Panc1 (cell line): ENCODE results near the gene LRP1B. TPM values are rescaled to one million over a fixed set of nuclear protein-coding genes. Genes with fewer than 3 reads are reported as not detected.

Experiments used
- ATAC-seq: fragments of 200-7000 bp; cut with Tn5 transposase; 2 replicates; pipeline ENCODE4 v1.9.1; 2020; ENCODE audit warnings: mild to moderate bottlenecking, moderate library complexity
- BruUV-seq: library from RNA; stranded (reverse); fragments of 400-500 nt; replicated peaks from 2 replicates; lab custom pipeline; 2021; lab: Mats Ljungman, UMichigan
- CTCF ChIA-PET: fragments of 300-600 bp; sonication (Branson Sonifier 250); formaldehyde crosslinking; loops from one replicate; lab custom pipeline; 2022; ENCODE audit warnings: antibody characterized with exemption; lab: Charles Lee
- POLR2A ChIA-PET: fragments of 300-600 bp; sonication (Branson Sonifier 250); formaldehyde crosslinking; loops from one replicate; lab custom pipeline; 2022; ENCODE audit warnings: antibody characterized with exemption; lab: Charles Lee
- DNase-seq: peaks from one replicate; pipeline ENCODE4 v3.0.0-alpha.2; 2010; ENCODE audit warnings: low read depth, low spot score
- H3K27ac ChIP-seq: 2 replicates; pipeline ENCODE4 v1.5.1; 2011; ENCODE audit warnings: mild to moderate bottlenecking, low read length, inconsistent platforms
- H3K27me3 ChIP-seq: fragments of 200-500 bp; sonication (Bioruptor generic); 2 replicates; pipeline ENCODE4 v1.6.0; 2014; ENCODE audit warnings: low read length, inconsistent platforms; ENCODE audit not compliant: control insufficient read depth, insufficient read depth
- H3K36me3 ChIP-seq: fragments of 200-500 bp; sonication (Bioruptor generic); 2 replicates; pipeline ENCODE4 v1.5.1; 2014; ENCODE audit warnings: inconsistent platforms, mild to moderate bottlenecking, low read length, moderate library complexity; ENCODE audit not compliant: control insufficient read depth, insufficient read depth
- H3K4me1 ChIP-seq: 2 replicates; pipeline ENCODE4 v1.5.1; 2011; ENCODE audit warnings: inconsistent platforms, mild to moderate bottlenecking, low read length, moderate library complexity; ENCODE audit not compliant: control insufficient read depth, insufficient read depth
- H3K4me3 ChIP-seq, 2 experiments: 2 replicates each; pipeline ENCODE4 v1.5.1; 2011 to 2012; ENCODE audit warnings: low read depth in 2 of 2, low read length in 2 of 2, mild to moderate bottlenecking in 2 of 2, inconsistent platforms in 1 of 2, moderate library complexity in 1 of 2
- H3K9me3 ChIP-seq: fragments of 200-500 bp; sonication (Bioruptor generic); 2 replicates; pipeline ENCODE4 v1.5.1; 2014; ENCODE audit warnings: low read depth, mild to moderate bottlenecking, inconsistent platforms, low read length, moderate library complexity; ENCODE audit not compliant: control insufficient read depth, insufficient read depth
- CTCF ChIP-seq: fragments of 450-650 bp; IDR thresholded peaks from 2 replicates; pipeline ENCODE4 v1.5.1; 2017; ENCODE audit warnings: mild to moderate bottlenecking
- POLR2AphosphoS5 ChIP-seq: IDR thresholded peaks from 2 replicates; pipeline ENCODE4 v1.6.1; 2012; ENCODE audit warnings: mild to moderate bottlenecking, low read depth, low read length, moderate library complexity
- REST ChIP-seq, 2 experiments: IDR thresholded peaks; 2 replicates each; pipeline ENCODE4 v1.6.1; 2011 to 2012; ENCODE audit warnings: low read depth in 2 of 2, control low read depth in 1 of 2, low read length in 1 of 2, mild to moderate bottlenecking in 1 of 2, moderate library complexity in 1 of 2; ENCODE audit not compliant: insufficient read depth in 1 of 2
- SIN3A ChIP-seq: IDR thresholded peaks from 2 replicates; pipeline ENCODE4 v1.6.1; 2012; ENCODE audit warnings: low read depth, mild to moderate bottlenecking, low read length, moderate library complexity, borderline replicate concordance; ENCODE audit not compliant: insufficient read depth
- TCF7L2 ChIP-seq: IDR thresholded peaks from 2 replicates; pipeline ENCODE4 v1.6.1; 2011; ENCODE audit warnings: mild to moderate bottlenecking, low read depth, low read length, inconsistent platforms
- in situ Hi-C: cut with HindIII; loops from 2 replicates; pipeline ENCODE4 v1.10.0; 2016; ENCODE audit warnings: low sequenced_read_pairs, low pct_unique_long_range_greater_than_20kb
- intact Hi-C: fragments of 100-400 bp; cut with micrococcal nuclease; formaldehyde crosslinking; loops from one replicate; pipeline ENCODE4 v1.10.0; 2022; ENCODE audit not compliant: unreplicated experiment
- total RNA-seq: library from RNA; stranded (reverse); gene quantifications from one replicate; pipeline ENCODE4 v1.2.1, GENCODE V29; 2021; ENCODE audit not compliant: unreplicated experiment

The LRP1B gene
- total RNA-seq, 1 experiment from 2014 or later, result 0.54 TPM

- Histone ChIP-seq H3K4me1 (no peaks in the 10 kb centered on the region), H3K27me3 (no peaks in the 10 kb centered on the region), H3K4me3 (no peak overlapping the region), H3K9me3 (no peaks in the 10 kb centered on the region), H3K36me3 (no peaks in the 10 kb centered on the region), H3K27ac (no peak overlapping the region)
- no TSS peak for BruUV-seq
- intact Hi-C loops (no loop called here), in situ Hi-C loops (no loop called here)
- no peak for DNase-seq
- ChIA-PET POLR2A (no interaction called here), CTCF (no interaction called here)
- no peak for ATAC-seq
- TF ChIP-seq CTCF, result no peak
- no peak for TF ChIP-seq TCF7L2
- no peak for TF ChIP-seq SIN3A
- no peak for TF ChIP-seq POLR2AphosphoS5
- no peak for TF ChIP-seq REST (IDR thresholded peaks at IDR 0.05; ENCODE audit: insufficient read depth in 1 of 2, low read depth in 2 of 2, low read length in 1 of 2)
Observed at GRCh38 chr2:141482697-141483096, 648.1 kb downstream of the LRP1B start.

GRCh38 chr2:141475801-141476200 lies 655.0 kb downstream of the LRP1B start:
- Histone ChIP-seq H3K9me3 (no peaks in the 10 kb centered on the region), H3K36me3 (no peaks in the 10 kb centered on the region), H3K27me3 (no peaks in the 10 kb centered on the region), H3K4me1 (no peaks in the 10 kb centered on the region), H3K27ac (no peak overlapping the region), H3K4me3 (no peak overlapping the region)
- ChIA-PET POLR2A (no interaction called here), CTCF (no interaction called here)
- in situ Hi-C loops (no loop called here), intact Hi-C loops (no loop called here)
- no peak for TF ChIP-seq TCF7L2
- no peak for TF ChIP-seq REST (IDR thresholded peaks at IDR 0.05; ENCODE audit: insufficient read depth in 1 of 2, low read depth in 2 of 2, low read length in 1 of 2)
- no peak for TF ChIP-seq POLR2AphosphoS5
- TF ChIP-seq CTCF, result no peak
- no peak for TF ChIP-seq SIN3A
- ATAC-seq (no peak), DNase-seq (no peak)
- BruUV-seq, result no TSS peak
